AG09309 (cell line): ENCODE results near the gene EFR3B.

ENCODE experiments used
- DNase-seq: peaks from one replicate; pipeline ENCODE4 v3.0.0-alpha.2; 2010; ENCODE audit warnings: low read depth
- H3K4me3 ChIP-seq: 2 replicates; pipeline ENCODE4 v1.5.1; 2011; ENCODE audit warnings: mild to moderate bottlenecking, low read depth, low read length, moderate library complexity; ENCODE audit not compliant: control insufficient read depth
- CTCF ChIP-seq: IDR thresholded peaks from 2 replicates; pipeline ENCODE4 v1.5.1; 2011; ENCODE audit warnings: mild to moderate bottlenecking, low read depth, low read length, inconsistent platforms; ENCODE audit not compliant: insufficient read depth, control insufficient read depth; ENCODE audit errors: missing control alignments

Gene EFR3B

GRCh38 chr2:25115249-25115883, 73.5 kb downstream of the EFR3B start:
- no peak overlapping the region for H3K4me3 ChIP-seq
- DNase-seq: no peak
- no peak for TF ChIP-seq CTCF

GRCh38 chr2:25115902-25116301, 74.0 kb downstream of the EFR3B start:
- H3K4me3 ChIP-seq: no peak overlapping the region
- peak; percentile 24 for DNase-seq
- TF ChIP-seq CTCF: no peak

GRCh38 chr2:25116956-25117355, 75.1 kb downstream of the EFR3B start:
- DNase-seq: no peak

GRCh38 chr2:25119263-25119662, 77.4 kb downstream of the EFR3B start:
- no peak for TF ChIP-seq CTCF
- no peak overlapping the region for H3K4me3 ChIP-seq
- no peak for DNase-seq

More at GRCh38 chr2:25116956-25117355, 75.1 kb downstream of the EFR3B start:
- no peak overlapping the region for H3K4me3 ChIP-seq
- no peak for TF ChIP-seq CTCF

GRCh38 chr2:25122367-25122766, 80.5 kb downstream of the EFR3B start:
- TF ChIP-seq CTCF: no peak
- H3K4me3 ChIP-seq: no peak overlapping the region
- no peak for DNase-seq

- DNase-seq: no peak
- H3K4me3 ChIP-seq: no peak overlapping the region
- no peak for TF ChIP-seq CTCF
Measured at GRCh38 chr2:25123682-25124081, 81.8 kb downstream of the EFR3B start.
